ENCODE data around the gene KIF3C. TPM values are rescaled to one million over a fixed set of nuclear protein-coding genes. Genes with fewer than 3 reads are reported as not detected.

Gene KIF3C
- total and polyA plus RNA-seq, 2 donors (not counting 3 experiments of a cell fraction or from before 2014, with no cell fraction given) = 11.4 to 40.7 TPM

DNA sequence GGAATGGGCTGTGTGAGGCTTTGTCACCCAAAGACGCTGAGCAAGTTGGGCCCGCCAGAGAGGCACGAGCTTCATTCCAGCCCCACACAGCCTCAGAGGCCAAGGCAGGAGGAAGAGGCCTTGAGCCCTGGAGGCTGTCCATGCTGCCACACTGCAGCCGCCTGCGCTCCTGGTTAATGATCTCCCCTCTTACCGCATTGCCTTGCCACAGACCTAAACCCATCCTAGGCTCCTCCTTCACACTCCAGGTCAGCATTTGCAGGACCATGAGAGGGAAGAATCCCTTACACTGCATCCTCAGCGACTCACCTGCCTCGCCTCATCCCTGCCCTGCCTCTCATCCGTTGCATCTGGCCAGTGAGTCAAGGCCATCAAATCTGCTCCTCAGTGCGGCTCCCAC lies 24.6 kb downstream of the KIF3C start:
- Histone ChIP-seq H3K9me3 (replicated peaks; ENCODE audit: control insufficient read depth, insufficient read depth, low read length) (no peaks in the 10 kb centered on the region), H3K4me3 (replicated peaks in 1 of 3; ENCODE audit: insufficient read depth in 1 of 3, low read depth in 1 of 3, low read length in 3 of 3) (no peak overlapping the region), H2AFZ (ENCODE audit: low read depth, low read length) (no peak overlapping the region), H3K9me1 (replicated peaks; ENCODE audit: control insufficient read depth, extremely low read depth, insufficient read depth, low read length) (no peaks in the 10 kb centered on the region), H4K20me1 (replicated peaks; ENCODE audit: control insufficient read depth, extremely low read depth, insufficient read depth, low read length) (no peaks in the 10 kb centered on the region), H3K27ac (ENCODE audit: insufficient read depth, low read depth, low read length) (no peak overlapping the region), H3K4me1 (ENCODE audit: control insufficient read depth, extremely low read depth, insufficient read depth, low read length) (peaks cover 28% of the 10 kb centered on the region), H3K4me2 (ENCODE audit: insufficient read depth, low read length) (no peak overlapping the region), H3K27me3 (ENCODE audit: control insufficient read depth in 2 of 2, insufficient read depth in 2 of 2, low read length in 2 of 2) (no peaks in the 10 kb centered on the region), H3K9ac (replicated peaks; ENCODE audit: extremely low read depth, insufficient read depth, low read length) (no peak overlapping the region), H3K79me2 (ENCODE audit: control insufficient read depth, insufficient read depth, low read length) (peaks cover 6% of the 10 kb centered on the region), H3K36me3 (ENCODE audit: control insufficient read depth in 2 of 2, extremely low read depth in 1 of 2, insufficient read depth in 2 of 2, low read length in 2 of 2) (peaks cover 0 to 9% of the 10 kb centered on the region in 2 experiments)
- TF ChIP-seq FOS (IDR thresholded peaks at IDR 0.05; ENCODE audit: borderline replicate concordance, insufficient read depth, low read length) (no peak), EZH2 (IDR thresholded peaks at IDR 0.05; ENCODE audit: borderline replicate concordance, low read depth, low read length, severe bottlenecking) (no peak), MYC (IDR thresholded peaks at IDR 0.05; ENCODE audit: low read depth, low read length) (no peak), POLR2AphosphoS5 (IDR thresholded peaks at IDR 0.05; ENCODE audit: insufficient read depth, low read depth, low read length) (no peak), POLR2A (IDR thresholded peaks at IDR 0.05; ENCODE audit: low read depth, low read length) (no peak), GATA2 (IDR thresholded peaks at IDR 0.05; ENCODE audit: insufficient read depth, insufficient read length, low read depth, low read length) (no peak), JUN (IDR thresholded peaks at IDR 0.05; ENCODE audit: borderline replicate concordance, insufficient read depth, insufficient read length, low read depth) (no peak)
- TF ChIP-seq, protein P1, sequence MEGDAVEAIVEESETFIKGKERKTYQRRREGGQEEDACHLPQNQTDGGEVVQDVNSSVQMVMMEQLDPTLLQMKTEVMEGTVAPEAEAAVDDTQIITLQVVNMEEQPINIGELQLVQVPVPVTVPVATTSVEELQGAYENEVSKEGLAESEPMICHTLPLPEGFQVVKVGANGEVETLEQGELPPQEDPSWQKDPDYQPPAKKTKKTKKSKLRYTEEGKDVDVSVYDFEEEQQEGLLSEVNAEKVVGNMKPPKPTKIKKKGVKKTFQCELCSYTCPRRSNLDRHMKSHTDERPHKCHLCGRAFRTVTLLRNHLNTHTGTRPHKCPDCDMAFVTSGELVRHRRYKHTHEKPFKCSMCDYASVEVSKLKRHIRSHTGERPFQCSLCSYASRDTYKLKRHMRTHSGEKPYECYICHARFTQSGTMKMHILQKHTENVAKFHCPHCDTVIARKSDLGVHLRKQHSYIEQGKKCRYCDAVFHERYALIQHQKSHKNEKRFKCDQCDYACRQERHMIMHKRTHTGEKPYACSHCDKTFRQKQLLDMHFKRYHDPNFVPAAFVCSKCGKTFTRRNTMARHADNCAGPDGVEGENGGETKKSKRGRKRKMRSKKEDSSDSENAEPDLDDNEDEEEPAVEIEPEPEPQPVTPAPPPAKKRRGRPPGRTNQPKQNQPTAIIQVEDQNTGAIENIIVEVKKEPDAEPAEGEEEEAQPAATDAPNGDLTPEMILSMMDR (IDR thresholded peaks at IDR 0.05; ENCODE audit: extremely low read depth in 1 of 2, insufficient read depth in 1 of 2, low read depth in 1 of 2, low read length in 2 of 2) = no peak
- TF ChIP-seq, protein P2, sequence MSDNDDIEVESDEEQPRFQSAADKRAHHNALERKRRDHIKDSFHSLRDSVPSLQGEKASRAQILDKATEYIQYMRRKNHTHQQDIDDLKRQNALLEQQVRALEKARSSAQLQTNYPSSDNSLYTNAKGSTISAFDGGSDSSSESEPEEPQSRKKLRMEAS (IDR thresholded peaks at IDR 0.05; ENCODE audit: insufficient read depth, insufficient read length) = no peak
- ChIA-PET CTCF (interaction anchor here (2.0 to 2.4 kb wide), 2 partner anchors 24 to 33 kb away, joined by 8 to 10 read pairs; partner anchors contain the start of gene KIF3C), POLR2A (no interaction called here)
- no TSS peak for BruUV-seq (replicated peaks)
- intact Hi-C loops (cut with micrococcal nuclease) = no loop called here
- DNase-seq (ENCODE audit: low read depth, low spot score) (no peak), FAIRE-seq (no peak)
- dilution Hi-C loops (cut with MboI; ENCODE audit: extremely low pct_ligation_motif_present, low sequenced_read_pairs) = no loop called here

Measured in endothelial cell of umbilical vein (primary cell).